Panc1 (cell line): ENCODE results near the gene ZNF33B. TPM values are rescaled to one million over a fixed set of nuclear protein-coding genes. Genes with fewer than 3 reads are reported as not detected.
A peak's percentile ranks its signal among the peaks of the same experiment; 100 is the strongest.
"Not testable (repeated sequence)": the region's sequence is repeated elsewhere in the genome, so short reads cannot be mapped to it uniquely, and the experiment has no call there.

ENCODE experiments used
- ATAC-seq: fragments of 200-7000 bp; cut with Tn5 transposase; 2 replicates; pipeline ENCODE4 v1.9.1; 2020; ENCODE audit warnings: mild to moderate bottlenecking, moderate library complexity
- BruUV-seq: library from RNA; stranded (reverse); fragments of 400-500 nt; replicated peaks from 2 replicates; lab custom pipeline; 2021; lab: Mats Ljungman, UMichigan
- CTCF ChIA-PET: fragments of 300-600 bp; sonication (Branson Sonifier 250); formaldehyde crosslinking; loops from one replicate; lab custom pipeline; 2022; ENCODE audit warnings: antibody characterized with exemption; lab: Charles Lee
- POLR2A ChIA-PET: fragments of 300-600 bp; sonication (Branson Sonifier 250); formaldehyde crosslinking; loops from one replicate; lab custom pipeline; 2022; ENCODE audit warnings: antibody characterized with exemption; lab: Charles Lee
- DNase-seq: peaks from one replicate; pipeline ENCODE4 v3.0.0-alpha.2; 2010; ENCODE audit warnings: low read depth, low spot score
- H3K27ac ChIP-seq: 2 replicates; pipeline ENCODE4 v1.5.1; 2011; ENCODE audit warnings: mild to moderate bottlenecking, low read length, inconsistent platforms
- H3K27me3 ChIP-seq: fragments of 200-500 bp; sonication (Bioruptor generic); 2 replicates; pipeline ENCODE4 v1.6.0; 2014; ENCODE audit warnings: low read length, inconsistent platforms; ENCODE audit not compliant: control insufficient read depth, insufficient read depth
- H3K36me3 ChIP-seq: fragments of 200-500 bp; sonication (Bioruptor generic); 2 replicates; pipeline ENCODE4 v1.5.1; 2014; ENCODE audit warnings: inconsistent platforms, mild to moderate bottlenecking, low read length, moderate library complexity; ENCODE audit not compliant: control insufficient read depth, insufficient read depth
- H3K4me1 ChIP-seq: 2 replicates; pipeline ENCODE4 v1.5.1; 2011; ENCODE audit warnings: inconsistent platforms, mild to moderate bottlenecking, low read length, moderate library complexity; ENCODE audit not compliant: control insufficient read depth, insufficient read depth
- H3K4me3 ChIP-seq, 2 experiments: 2 replicates each; pipeline ENCODE4 v1.5.1; 2011 to 2012; ENCODE audit warnings: low read depth in 2 of 2, low read length in 2 of 2, mild to moderate bottlenecking in 2 of 2, inconsistent platforms in 1 of 2, moderate library complexity in 1 of 2
- H3K9me3 ChIP-seq: fragments of 200-500 bp; sonication (Bioruptor generic); 2 replicates; pipeline ENCODE4 v1.5.1; 2014; ENCODE audit warnings: low read depth, mild to moderate bottlenecking, inconsistent platforms, low read length, moderate library complexity; ENCODE audit not compliant: control insufficient read depth, insufficient read depth
- POLR2AphosphoS5 ChIP-seq: IDR thresholded peaks from 2 replicates; pipeline ENCODE4 v1.6.1; 2012; ENCODE audit warnings: mild to moderate bottlenecking, low read depth, low read length, moderate library complexity
- SIN3A ChIP-seq: IDR thresholded peaks from 2 replicates; pipeline ENCODE4 v1.6.1; 2012; ENCODE audit warnings: low read depth, mild to moderate bottlenecking, low read length, moderate library complexity, borderline replicate concordance; ENCODE audit not compliant: insufficient read depth
- TCF7L2 ChIP-seq: IDR thresholded peaks from 2 replicates; pipeline ENCODE4 v1.6.1; 2011; ENCODE audit warnings: mild to moderate bottlenecking, low read depth, low read length, inconsistent platforms
- in situ Hi-C: cut with HindIII; loops from 2 replicates; pipeline ENCODE4 v1.10.0; 2016; ENCODE audit warnings: low sequenced_read_pairs, low pct_unique_long_range_greater_than_20kb
- intact Hi-C: fragments of 100-400 bp; cut with micrococcal nuclease; formaldehyde crosslinking; loops from one replicate; pipeline ENCODE4 v1.10.0; 2022; ENCODE audit not compliant: unreplicated experiment
- total RNA-seq: library from RNA; stranded (reverse); gene quantifications from one replicate; pipeline ENCODE4 v1.2.1, GENCODE V29; 2021; ENCODE audit not compliant: unreplicated experiment
- TF ChIP-seq, protein P1 (sequence below): fragments of 450-650 bp; IDR thresholded peaks from 2 replicates; pipeline ENCODE4 v1.5.1; 2017; ENCODE audit warnings: mild to moderate bottlenecking
- TF ChIP-seq, protein P2 (sequence below), 2 experiments: IDR thresholded peaks; 2 replicates each; pipeline ENCODE4 v1.6.1; 2011 to 2012; ENCODE audit warnings: low read depth in 2 of 2, control low read depth in 1 of 2, low read length in 1 of 2, mild to moderate bottlenecking in 1 of 2, moderate library complexity in 1 of 2; ENCODE audit not compliant: insufficient read depth in 1 of 2

Gene ZNF33B
- total RNA-seq, 1 experiment from 2014 or later, result 25.1 TPM

DNA sequence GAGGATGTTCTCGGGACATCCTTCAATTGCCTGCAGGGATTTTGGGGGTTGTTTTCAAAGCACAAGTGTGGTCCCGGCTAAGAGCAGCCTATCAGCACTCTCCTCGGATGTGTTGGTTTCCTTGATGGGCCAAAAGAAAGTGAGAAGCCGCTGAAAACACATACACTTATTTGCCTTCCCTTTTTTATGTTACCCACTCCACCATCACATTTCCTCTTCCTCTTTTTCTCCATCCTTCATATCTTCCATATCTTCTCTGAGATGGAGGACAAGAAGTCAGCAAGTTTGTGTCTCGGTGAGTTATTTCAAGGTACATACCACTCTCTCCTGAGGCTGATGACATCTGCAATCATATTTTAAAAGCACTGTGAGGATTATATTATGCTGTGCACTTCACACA lies 64.0 kb downstream of the ZNF33B start:
- no peak for DNase-seq
- no peaks in the 10 kb centered on the region for H3K36me3 ChIP-seq
- ChIA-PET CTCF (no interaction called here), POLR2A (no interaction called here)
- no peak overlapping the region for H3K27ac ChIP-seq
- intact Hi-C loops, result no loop called here
- no peaks in the 10 kb centered on the region for H3K9me3 ChIP-seq
- no peak overlapping the region for H3K4me3 ChIP-seq
- in situ Hi-C loops, result no loop called here
- H3K27me3 ChIP-seq, result no peaks in the 10 kb centered on the region
- ATAC-seq, result no peak
- BruUV-seq, result no TSS peak
- TF ChIP-seq SIN3A (no peak), POLR2AphosphoS5 (no peak), TCF7L2 (no peak)
- TF ChIP-seq, protein P1, sequence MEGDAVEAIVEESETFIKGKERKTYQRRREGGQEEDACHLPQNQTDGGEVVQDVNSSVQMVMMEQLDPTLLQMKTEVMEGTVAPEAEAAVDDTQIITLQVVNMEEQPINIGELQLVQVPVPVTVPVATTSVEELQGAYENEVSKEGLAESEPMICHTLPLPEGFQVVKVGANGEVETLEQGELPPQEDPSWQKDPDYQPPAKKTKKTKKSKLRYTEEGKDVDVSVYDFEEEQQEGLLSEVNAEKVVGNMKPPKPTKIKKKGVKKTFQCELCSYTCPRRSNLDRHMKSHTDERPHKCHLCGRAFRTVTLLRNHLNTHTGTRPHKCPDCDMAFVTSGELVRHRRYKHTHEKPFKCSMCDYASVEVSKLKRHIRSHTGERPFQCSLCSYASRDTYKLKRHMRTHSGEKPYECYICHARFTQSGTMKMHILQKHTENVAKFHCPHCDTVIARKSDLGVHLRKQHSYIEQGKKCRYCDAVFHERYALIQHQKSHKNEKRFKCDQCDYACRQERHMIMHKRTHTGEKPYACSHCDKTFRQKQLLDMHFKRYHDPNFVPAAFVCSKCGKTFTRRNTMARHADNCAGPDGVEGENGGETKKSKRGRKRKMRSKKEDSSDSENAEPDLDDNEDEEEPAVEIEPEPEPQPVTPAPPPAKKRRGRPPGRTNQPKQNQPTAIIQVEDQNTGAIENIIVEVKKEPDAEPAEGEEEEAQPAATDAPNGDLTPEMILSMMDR, result no peak
- TF ChIP-seq, protein P2, sequence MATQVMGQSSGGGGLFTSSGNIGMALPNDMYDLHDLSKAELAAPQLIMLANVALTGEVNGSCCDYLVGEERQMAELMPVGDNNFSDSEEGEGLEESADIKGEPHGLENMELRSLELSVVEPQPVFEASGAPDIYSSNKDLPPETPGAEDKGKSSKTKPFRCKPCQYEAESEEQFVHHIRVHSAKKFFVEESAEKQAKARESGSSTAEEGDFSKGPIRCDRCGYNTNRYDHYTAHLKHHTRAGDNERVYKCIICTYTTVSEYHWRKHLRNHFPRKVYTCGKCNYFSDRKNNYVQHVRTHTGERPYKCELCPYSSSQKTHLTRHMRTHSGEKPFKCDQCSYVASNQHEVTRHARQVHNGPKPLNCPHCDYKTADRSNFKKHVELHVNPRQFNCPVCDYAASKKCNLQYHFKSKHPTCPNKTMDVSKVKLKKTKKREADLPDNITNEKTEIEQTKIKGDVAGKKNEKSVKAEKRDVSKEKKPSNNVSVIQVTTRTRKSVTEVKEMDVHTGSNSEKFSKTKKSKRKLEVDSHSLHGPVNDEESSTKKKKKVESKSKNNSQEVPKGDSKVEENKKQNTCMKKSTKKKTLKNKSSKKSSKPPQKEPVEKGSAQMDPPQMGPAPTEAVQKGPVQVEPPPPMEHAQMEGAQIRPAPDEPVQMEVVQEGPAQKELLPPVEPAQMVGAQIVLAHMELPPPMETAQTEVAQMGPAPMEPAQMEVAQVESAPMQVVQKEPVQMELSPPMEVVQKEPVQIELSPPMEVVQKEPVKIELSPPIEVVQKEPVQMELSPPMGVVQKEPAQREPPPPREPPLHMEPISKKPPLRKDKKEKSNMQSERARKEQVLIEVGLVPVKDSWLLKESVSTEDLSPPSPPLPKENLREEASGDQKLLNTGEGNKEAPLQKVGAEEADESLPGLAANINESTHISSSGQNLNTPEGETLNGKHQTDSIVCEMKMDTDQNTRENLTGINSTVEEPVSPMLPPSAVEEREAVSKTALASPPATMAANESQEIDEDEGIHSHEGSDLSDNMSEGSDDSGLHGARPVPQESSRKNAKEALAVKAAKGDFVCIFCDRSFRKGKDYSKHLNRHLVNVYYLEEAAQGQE (IDR thresholded peaks at IDR 0.05; ENCODE audit: insufficient read depth in 1 of 2, low read depth in 2 of 2, low read length in 1 of 2), result no peak
- no peaks in the 10 kb centered on the region for H3K4me1 ChIP-seq

DNA sequence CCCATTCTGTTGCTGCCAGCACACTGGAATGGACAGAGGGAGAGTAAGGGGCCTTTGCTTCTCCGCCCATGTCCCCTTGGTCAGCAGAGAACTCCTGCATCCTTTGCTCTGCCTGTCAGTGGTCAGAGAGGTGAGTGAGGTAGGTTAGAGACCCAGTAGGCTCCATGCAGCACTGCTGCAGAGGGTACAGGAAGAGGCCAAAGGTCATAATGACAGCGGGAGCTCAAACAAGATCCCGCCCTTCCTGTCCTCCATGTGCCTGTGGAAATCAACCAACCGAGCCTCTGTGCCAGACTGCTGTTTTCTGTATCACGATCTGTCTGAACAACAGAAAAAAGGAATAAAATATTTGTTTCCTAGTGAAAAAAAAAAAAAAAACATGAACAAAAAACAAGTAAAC lies 81.4 kb downstream of the ZNF33B start:
- in situ Hi-C loops (no loop called here), intact Hi-C loops (loop anchor here (10.0 kb wide), 1 partner anchor 78 kb away; the partner anchor contains the start of gene ZNF33B)
- ATAC-seq (no peak), DNase-seq (no peak)
- Histone ChIP-seq H3K27ac (no peak overlapping the region), H3K36me3 (no peaks in the 10 kb centered on the region), H3K4me1 (no peaks in the 10 kb centered on the region), H3K27me3 (no peaks in the 10 kb centered on the region; the same call in 1 of the 2 replicates), H3K9me3 (no peaks in the 10 kb centered on the region), H3K4me3 (no peak overlapping the region)
- POLR2A ChIA-PET, result no interaction called here
- no TSS peak for BruUV-seq
- CTCF ChIA-PET, result no interaction called here
- TF ChIP-seq, protein P2 (IDR thresholded peaks at IDR 0.05; ENCODE audit: insufficient read depth in 1 of 2, low read depth in 2 of 2, low read length in 1 of 2), result no peak
- TF ChIP-seq SIN3A (no peak), TCF7L2 (no peak), POLR2AphosphoS5 (no peak)
- TF ChIP-seq, protein P1, result no peak

DNA sequence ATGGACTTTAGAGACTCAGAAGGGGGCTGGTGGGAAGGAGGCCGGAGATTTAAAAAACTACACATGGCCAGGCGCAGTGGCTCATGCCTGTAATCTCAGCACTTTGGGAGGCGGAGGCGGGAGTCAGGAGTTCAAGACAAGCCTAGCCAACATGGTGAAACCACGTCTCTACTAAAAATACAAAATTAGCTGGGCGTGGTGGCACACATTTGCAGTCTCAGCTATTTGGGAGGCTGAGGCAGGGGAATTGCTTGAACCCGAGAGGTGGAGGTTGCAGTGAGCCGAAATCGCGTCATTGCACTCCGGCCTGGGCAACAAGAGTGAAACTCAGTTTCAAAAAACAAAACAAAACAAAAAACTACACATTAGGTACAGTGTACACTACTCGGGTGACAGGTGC lies 84.8 kb downstream of the ZNF33B start:
- in situ Hi-C loops, ATAC-seq, H3K36me3 ChIP-seq, H3K9me3 ChIP-seq, CTCF ChIA-PET, H3K4me1 ChIP-seq, DNase-seq, BruUV-seq, H3K27me3 ChIP-seq, POLR2A ChIA-PET: not testable (repeated sequence)
- intact Hi-C loops, result loop anchor here (5.0 to 10.0 kb wide), 2 partner anchors 81 to 554 kb away; partner anchors contain the start of gene ZNF33B
- peak overlapping the region; percentile 82 for H3K27ac ChIP-seq
- peak overlapping the region; percentile 57 to 94 for H3K4me3 ChIP-seq
